DMS153 treated with DMSO at 0.1 percent for 48 hours (cell line): ENCODE results near the gene COL7A1.

Experiments used
- DNase-seq: peaks from one replicate; lab custom pipeline; 2025; ENCODE audit not compliant: unreplicated experiment; lab: John Stamatoyannopoulos, UW

The COL7A1 gene

DNA sequence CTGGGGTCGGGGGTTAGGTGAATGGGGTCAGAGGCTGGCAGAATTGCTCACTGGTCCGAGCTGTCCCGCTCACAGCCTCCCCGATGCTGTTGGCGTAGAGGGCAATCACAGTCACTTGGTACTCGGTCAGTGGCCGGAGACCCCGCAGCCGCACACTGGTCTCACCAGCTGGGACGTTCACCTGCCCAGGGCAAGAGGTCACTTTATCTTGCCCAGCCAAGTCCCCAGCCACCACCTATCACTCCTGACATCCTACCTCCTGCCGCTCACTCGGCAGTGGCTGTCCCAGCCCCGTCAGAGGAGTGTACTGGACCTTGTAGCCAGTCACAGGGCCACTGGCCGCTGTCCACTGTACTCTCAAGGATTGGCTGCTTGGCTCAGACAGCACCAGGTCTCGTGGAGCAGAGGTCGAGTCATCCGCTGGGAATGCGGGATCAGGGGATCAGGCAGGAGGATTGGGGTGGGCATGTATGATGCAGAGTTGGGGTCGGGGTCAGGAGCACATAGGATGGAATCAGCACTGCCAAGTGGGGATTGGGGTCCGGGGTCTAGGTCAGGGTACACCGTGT is 2.5 kb downstream of the COL7A1 start:
- no peak for DNase-seq

DNA sequence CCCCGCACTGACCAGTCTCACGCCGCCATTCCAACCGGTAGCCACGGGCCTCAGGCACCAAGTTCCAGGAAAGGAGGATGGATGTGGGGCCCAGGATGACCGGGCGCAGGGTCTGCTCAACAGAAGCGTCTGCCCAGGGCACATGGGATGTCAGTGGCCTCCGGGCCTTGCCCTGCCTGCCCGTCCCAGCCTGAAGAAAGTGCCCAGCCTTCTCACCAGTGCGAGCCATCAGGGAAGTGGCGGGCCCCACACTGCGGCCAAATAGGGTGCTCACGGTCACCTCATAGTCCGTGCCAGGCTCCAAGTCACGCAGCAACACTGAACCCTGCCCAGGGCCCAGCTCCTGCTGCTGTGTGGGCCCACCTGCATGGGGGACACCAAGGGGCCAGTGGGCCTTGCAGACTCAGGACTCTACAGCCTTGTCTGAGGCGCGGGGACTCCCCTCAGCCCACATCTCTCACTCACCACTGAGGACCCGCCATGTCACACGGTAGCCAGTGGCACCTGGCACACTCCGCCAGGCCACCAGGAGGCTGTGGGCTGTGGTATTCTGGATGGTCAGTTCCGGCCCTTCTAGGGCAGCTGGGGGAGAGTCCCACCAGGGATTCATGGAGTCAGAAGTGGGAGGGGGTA is 3.1 kb downstream of the COL7A1 start:
- no peak for DNase-seq

DNA sequence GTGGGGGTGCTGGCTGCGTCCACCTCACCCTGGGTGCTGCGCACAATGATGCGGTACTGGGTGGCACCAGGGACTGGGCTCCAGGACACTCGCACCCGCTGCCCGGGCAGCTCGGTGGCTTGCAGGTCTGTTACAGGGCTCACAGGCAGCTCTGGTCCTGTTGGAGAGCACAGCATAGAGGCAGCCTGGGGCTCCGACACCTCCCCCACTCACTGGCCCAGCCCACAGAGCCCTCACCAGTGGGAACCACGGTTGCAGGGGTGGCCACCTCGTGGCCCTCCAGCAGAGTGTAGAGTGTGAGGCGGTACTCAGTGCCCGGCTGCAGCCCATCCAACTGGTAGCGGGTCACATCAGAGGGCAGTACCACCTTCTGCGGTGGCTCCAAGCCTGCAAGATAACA is 3.7 kb downstream of the COL7A1 start:
- no peak for DNase-seq

DNA sequence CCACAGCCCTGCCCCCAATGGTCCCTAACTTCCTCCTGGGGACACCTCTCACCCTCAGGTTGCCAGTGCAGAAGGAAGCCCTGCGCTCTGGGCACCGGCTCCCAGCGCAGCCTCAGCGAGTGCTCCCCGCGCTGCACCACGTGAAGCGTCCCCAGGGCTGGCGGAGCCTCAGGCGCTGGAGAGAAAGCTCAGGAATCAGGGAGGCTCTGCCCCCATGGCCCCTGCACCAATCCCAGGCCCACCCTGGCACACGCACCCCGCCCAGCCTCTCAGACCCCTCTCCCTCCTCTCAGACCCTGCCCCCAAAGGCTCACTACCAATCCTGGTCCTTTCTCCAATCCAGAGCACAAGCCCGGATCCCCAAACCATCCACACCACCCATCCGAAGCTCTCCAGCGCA is 6.9 kb downstream of the COL7A1 start:
- no peak for DNase-seq

DNA sequence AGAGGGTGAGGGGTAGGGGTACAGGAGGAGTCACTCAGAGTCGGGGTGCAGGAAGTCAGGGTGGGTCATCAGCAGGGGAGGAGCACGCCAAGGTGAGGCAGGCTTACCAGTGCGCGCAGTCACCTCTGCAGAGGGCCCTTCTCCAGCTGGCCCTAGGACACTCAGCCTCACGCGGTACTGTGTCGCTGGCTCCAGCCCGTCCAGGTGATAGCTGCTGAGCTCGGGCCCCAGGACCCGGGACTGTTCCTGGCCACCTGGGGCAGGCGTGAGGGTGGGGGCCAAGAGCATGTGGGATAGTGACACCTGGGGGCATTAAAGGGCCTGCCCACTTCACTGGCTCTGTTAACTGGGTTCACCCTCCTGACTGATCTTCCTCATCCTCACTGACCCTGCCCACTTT is 7.4 kb downstream of the COL7A1 start:
- DNase-seq, result no peak

DNA sequence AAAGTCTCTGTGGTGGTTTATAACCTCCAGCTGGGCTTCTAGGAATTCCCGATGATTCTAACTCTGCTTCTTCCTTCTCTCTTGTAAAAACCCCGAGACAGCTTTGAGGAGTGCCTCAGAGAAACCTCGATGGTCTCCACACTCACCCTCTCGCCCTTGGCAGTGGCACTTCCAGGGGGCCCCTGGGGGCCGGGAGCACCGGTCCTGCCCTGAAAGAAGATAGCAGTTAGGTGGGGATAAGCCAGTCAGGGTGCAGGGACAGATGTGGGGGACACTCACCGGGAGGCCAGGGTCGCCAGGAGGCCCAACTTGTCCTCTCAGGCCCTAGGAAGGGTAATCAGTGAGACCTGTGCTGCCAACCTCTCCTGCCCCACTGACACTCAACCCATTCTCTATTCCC is 9.7 kb downstream of the COL7A1 start:
- no peak for DNase-seq

DNA sequence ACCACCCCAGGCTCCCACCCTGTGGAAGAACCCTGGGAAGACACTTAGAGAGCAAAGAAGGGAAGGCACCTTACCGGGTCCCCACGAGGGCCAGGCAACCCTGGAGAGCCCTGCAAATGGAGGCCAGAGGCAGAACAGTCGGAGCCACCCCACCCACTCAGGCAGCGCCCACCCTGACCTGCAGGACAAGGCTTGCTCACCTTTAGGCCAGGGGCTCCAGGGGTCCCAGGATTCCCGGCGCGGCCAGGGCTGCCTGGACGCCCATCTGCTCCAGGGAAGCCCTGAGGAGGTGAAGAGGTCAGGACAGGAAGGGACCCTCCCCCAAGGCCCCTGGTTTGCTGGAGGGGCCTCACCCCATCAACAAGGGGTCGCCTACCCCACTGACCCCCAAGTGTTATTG is 10.3 kb downstream of the COL7A1 start:
- no peak for DNase-seq

DNA sequence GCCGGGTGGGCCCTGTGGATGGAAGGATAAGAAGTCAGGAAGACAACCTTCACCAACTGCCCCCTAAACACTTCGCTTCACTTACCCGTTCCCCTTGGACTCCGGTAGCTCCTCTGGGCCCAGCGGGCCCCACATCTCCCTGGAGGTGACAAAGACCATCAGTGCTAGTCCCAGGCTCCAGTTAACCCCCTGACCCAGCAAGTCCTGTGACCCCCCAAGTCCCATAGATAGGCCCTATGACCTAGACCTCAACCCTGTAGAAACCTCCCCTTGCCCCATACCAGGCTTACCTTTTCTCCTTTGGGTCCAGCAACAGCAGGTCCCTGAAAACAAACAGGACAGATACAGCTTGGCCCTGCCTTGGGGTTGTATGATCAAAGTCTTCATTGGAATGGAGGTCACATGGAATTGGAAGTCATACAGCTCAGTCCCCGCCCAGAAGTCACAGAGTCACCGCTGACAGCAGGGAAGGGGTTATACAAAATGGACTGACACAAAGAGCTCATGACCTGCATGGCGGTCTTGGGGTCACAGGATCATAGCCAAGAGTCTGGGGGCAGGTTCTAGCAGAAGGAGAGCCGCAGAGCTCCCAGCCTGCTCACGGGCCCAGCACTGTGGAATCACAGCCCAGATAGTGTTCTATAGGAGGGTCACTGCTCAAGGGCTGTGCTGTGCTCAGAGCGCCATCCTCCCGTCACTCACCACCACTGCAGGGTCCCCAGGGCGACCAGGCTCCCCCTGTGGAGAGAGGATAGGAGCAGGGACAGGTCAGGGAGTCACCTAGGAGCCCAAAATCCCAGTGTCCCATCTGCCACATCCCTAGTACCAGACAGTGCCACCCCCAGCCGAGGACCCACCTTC is 13.3 kb downstream of the COL7A1 start:
- DNase-seq, result no peak

DNA sequence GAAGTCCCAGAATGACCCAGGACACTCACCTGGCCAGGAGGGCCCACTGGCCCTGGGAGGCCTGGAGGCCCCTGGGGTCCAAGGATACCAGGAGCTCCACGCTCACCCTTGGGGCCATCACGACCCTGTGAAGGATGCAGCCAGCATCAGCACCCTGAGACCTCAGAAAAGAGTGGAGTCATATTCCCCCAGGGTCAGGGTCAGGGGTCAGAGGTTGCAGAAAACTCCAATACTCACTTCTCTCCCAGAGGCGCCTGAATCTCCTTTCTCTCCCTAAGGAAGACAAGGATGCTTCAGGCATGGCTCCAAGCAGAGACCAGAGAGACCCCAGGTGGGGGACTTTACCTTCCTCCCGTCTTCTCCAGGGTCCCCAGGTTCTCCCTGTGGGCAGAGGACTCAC is 18.5 kb downstream of the COL7A1 start:
- DNase-seq, result no peak

DNA sequence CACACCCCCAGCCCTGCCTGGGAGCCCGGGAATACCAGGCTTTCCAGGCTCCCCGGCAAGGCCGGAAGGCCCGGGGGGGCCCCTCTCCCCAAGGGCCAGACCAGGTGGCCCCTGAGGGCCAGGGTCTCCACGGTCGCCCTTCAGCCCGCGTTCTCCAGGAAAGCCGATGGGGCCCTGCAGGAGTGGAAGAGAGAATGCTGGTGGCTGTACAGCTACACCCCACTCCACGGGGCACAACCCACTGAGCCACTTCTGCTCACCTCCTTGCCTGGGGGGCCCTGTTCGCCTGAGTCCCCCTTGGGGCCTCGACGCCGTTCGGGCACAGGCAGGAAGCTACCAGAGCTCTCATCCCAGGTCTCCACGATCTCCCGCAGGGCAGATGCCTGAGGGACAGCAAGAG is 19.8 kb downstream of the COL7A1 start:
- no peak for DNase-seq

DNA sequence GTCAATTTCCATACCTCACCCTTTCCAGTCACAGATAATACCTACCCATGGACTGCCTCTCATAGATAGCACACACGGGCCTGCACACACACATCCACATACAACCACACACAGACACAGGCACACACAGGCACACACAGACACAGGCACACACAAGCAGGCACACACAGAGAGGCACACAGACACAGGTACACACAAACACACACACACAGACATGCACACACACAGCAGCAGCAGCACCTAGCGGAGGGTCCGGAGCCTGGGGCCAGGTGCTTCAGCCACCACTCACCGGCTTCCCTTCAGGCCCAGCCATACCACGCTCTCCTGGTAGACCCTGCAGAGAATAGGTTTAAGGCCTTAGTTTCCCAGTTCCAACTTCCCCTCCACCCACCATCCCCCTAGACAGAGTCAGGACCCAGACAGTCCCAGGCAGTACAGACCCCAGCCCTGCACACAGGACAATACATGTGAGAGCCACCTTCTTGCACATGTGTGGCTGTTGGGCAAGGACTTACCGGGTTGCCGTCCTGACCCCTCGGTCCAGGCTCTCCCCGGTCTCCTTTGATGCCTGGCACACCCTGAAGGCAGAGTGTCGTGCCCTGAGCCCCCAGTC is 21.1 kb downstream of the COL7A1 start:
- no peak for DNase-seq

DNA sequence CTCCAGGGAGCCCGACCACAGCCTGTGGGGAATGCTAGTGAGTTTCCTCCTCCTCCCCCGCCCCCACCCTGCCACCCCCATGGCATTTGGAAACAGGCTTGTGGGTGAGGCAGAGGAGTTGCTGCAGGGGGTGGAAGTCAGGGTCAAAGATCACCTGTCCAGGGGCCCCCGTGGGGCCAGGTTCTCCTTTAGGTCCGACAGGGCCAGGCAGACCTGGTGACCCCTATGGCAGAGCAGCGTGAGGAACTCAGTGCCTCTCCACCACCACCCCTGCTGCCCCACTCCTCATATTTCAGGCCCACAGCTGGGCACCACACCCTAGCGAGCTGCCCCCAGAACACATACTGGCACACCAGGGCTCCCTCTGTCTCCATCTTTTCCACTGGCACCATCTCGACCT is 22.6 kb downstream of the COL7A1 start:
- DNase-seq, result no peak

DNA sequence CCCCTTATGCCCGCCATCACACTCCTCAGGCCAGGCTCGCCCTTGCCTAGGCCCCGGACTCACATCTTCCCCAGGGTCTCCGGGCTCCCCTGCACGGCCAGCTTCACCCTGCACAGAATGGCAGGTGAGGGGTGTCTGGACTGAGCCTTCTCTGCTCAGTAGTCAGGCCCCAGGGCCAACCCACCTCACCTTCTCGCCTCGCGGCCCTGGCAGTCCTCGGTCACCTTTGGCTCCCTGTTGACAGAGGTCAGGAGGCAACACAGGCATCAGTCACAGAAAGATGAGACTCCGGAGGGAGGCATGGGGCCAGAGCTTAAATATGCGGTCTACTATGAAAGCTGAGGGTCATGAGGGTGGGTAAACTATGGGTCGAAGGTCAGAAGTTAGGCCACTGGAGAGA is 23.2 kb downstream of the COL7A1 start:
- no peak for DNase-seq

DNA sequence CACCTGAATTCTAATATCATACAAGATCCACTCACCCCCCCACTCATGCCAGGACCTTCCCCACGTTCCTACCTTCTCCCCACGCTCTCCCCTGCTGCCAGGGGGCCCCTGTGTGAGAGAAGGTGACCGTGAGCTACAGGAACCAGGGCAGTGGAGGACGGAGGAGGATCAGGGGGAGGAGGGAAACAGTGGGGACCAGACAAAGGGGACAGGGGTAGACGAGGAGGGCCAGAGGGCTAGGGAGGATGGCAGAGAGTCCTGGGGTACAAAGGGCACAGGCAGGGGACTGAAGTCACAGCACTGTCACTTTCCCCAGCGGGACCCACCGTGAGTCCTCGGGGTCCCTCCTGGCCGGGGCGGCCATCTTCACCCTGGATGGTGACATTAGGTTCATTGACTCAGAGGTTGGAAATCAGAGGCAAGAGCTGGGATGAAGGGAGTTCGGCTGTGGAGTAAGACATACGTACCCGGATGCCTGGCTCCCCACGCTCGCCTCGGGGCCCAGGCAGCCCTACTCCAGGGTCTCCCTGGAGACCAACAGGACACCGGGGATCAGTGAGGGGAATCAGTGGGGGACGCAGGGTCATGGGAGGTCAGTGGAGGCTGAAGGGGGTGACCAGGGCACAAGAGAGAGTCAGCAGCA is 25.2 kb downstream of the COL7A1 start:
- DNase-seq, result no peak

DNA sequence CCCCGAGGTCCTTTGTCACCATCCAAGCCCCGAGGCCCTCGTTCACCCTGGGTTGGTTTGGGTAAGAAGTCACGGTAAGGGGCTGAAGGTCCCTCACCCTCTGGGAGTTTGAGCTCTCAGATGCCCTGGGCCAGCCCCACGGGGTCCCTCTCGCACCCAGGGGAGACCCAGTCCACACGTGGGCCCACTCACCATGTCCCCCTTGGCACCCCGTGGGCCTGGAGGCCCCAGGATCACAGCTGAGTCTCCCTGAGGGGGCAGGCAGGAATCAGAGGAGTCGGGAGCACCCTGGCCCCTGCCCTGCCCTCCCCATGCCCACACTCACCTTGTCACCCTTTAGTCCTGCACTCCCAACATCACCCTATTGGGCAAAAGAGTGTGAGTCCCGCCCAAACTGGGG is 25.7 kb downstream of the COL7A1 start:
- no peak for DNase-seq

DNA sequence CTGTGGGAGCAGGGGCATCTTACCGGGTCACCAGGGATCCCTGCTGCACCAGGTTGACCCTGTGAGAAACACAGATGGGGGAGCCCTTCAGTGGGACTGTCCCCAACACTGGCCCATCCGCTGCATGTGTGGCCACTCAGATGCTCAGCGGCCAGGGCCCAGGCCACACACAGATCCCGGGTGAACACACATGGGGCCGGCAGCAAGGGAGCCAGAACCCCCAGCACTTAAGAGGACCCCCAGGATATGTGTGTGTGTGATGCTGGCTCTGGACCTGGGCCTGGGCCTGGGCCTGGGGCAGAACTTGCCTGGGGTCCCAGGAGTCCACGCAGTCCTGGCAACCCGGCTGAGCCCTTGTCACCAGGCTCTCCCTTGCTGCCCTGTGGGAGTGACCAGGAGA is 26.7 kb downstream of the COL7A1 start:
- no peak for DNase-seq

DNA sequence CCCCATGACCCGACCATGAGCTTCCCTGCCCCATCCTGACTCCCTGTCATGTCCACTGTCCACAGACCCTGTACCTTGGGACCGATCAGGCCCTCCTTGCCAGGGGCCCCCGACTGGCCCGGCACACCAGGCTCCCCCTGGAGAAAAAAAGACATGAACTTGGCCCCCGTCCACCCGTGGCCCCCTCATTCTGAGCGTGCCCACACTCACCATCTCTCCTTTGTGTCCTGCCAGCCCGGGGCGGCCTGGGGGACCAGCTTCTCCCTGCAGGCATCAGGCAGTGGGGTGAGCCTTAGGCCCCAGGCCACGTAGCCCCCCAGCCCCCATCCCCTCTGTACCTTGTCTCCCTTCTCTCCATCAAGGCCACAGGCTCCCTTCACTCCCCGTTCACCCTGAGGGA is 27.6 kb downstream of the COL7A1 start:
- no peak for DNase-seq

DNA sequence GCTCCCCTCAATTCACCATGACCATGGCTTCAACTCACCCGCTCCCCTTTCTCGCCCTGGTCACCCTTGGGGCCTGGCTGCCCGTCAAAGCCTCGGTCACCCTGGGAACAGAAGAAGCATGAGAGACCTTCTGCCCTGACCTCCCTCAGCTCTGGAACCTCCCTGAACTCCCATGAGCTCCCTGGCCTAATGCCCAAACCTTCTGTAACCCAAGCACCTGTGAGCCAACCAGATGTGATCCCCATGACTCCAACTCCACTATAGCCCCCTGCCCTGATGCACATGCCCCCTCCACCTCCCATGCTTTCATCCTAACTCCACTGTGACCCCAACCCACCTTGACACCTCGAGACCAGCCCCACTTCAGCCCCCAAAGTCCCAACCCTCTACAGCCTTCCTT is 28.0 kb downstream of the COL7A1 start:
- DNase-seq, result no peak

DNA sequence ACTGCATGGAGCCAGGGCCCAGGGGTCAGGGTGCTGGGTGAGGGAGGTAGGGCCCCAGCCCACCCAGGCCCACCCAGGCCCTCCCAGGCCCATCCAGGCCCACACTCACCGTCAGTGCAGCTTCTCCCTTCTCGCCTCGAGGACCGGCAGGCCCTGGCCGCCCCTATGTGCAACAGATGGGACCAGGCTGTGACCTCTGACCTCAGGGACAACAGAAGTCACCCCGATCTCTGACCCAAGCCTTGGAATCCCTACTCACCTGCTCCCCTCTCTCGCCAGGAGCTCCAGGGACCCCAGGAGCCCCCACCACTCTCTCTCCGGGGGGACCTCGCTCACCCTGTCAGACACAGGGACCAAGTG is 28.7 kb downstream of the COL7A1 start:
- no peak for DNase-seq

DNA sequence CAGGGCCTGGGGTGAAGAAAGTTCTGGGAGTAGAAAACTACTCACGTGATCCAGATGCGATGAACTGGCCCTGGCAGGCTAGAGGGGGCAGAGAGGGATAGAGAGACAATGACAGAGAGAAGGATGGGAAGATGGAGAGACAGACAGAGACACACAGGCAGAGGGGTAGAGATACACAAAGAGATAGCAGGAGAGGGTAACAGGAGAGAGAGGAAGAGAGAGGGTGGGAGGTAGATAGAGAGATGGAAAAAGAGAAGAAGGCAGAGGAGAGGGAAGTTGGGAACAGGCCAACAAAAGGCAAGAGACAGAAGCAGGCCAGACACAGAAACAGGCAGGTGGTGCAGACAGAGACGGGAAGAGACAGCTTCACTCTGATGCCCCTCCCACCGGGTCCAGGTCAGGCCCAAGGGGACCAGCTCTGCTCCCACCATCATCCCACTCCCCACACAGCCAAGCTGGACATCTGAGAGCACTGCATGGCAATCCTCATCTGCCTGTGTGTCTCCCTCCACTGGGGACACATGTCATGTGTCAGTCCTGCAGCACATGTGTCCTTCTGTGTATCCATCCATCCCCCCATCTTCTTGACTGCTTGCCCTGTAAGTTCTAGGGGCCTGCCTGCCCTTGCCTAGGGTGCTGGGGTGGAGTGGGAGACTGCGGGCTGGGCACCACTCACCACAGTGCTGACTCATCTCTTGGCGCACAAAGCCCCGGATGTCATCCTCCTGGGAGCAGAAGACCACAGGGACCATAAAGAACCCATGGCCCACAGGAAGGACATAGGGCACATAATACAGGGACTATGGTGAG is 29.3 kb downstream of the COL7A1 start:
- DNase-seq, result no peak

DNA sequence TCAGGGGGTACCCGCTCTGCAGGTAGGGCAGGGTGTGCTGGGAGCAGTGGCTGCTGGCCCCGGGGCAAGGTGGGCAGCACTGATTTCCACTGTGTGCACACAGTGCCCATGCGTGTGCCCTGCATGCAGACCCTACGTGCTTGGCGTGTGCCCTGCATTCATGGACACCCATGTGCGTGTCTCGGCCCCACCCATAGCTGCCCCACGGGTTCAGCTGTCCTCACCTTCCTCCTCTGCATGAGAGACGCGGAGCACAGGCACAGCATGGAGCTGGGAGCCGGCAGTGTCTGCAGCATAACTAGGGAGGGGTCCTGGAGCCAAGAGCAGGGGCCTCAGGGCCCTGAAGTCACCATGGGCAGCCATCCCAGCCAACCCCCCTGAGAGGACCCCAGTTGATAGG is 29.9 kb downstream of the COL7A1 start:
- DNase-seq, result no peak
